ENCODE measurements around the gene MYD88.

Gene MYD88

DNA sequence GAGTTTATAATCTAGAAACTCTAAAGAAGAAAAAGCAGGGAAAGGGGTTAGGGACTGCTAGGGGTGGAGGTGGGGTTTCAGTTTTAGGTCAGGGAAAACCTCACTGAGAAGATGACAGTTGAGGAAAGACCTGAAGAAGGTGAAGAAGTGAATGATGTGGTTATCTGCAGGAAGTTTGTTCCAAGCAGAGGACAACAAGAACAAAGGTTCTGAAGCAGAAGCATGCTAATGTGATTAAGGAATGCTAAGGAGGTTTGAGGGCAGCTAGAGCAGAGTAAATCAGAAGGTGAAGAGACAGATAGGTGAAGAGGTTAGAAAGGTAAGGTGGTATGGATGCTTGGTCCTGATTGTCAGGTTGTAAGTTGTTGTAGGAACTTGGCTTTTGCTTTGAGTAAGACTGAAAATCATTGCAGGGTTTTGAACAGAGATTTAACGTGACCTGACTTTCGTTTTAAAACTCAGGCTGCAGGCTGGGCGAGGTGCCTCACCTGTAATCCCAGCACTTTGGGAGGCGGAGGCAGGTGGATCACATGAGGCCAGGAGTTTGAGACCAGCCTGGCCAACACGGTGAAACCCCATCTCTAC, 35.5 kb downstream of the MYD88 start:
- Histone ChIP-seq H3K4me1 (no peaks in the 10 kb centered on the region), H3K36me3 (no peaks in the 10 kb centered on the region), H3K4me3 (ENCODE audit: low read depth, low read length) (no peak overlapping the region), H3K9me3 (no peaks in the 10 kb centered on the region), H3K27me3 (no peaks in the 10 kb centered on the region)
- TF ChIP-seq, protein P1, sequence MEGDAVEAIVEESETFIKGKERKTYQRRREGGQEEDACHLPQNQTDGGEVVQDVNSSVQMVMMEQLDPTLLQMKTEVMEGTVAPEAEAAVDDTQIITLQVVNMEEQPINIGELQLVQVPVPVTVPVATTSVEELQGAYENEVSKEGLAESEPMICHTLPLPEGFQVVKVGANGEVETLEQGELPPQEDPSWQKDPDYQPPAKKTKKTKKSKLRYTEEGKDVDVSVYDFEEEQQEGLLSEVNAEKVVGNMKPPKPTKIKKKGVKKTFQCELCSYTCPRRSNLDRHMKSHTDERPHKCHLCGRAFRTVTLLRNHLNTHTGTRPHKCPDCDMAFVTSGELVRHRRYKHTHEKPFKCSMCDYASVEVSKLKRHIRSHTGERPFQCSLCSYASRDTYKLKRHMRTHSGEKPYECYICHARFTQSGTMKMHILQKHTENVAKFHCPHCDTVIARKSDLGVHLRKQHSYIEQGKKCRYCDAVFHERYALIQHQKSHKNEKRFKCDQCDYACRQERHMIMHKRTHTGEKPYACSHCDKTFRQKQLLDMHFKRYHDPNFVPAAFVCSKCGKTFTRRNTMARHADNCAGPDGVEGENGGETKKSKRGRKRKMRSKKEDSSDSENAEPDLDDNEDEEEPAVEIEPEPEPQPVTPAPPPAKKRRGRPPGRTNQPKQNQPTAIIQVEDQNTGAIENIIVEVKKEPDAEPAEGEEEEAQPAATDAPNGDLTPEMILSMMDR (IDR thresholded peaks at IDR 0.05; ENCODE audit: low read depth, low read length) = no peak
- no peak for DNase-seq

DNA sequence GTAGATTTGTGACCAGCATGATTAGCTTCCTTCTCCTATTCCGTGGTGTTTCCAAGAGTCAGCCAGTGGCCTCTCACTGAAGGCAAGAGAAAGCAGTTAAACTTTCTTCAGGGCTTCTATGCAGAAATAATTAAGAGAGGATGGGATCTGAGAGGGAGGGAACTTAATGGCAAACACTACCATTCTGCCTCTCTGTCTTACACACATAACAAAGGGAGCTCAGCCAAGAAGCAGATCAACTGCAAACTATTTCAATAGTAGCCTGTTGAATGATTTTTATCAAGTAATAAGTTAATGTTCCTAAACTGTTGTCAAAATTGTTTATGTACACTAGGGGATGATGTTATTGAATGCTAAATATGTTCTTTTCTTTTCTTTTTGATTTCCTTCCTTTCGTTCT, 38.7 kb downstream of the MYD88 start:
- TF ChIP-seq, protein P1 (IDR thresholded peaks at IDR 0.05; ENCODE audit: low read depth, low read length) = no peak
- DNase-seq = no peak
- H3K36me3 ChIP-seq = no peaks in the 10 kb centered on the region
- H3K4me1 ChIP-seq = no peaks in the 10 kb centered on the region
- H3K27me3 ChIP-seq = no peaks in the 10 kb centered on the region
- H3K9me3 ChIP-seq = no peaks in the 10 kb centered on the region
- no peak overlapping the region for H3K4me3 ChIP-seq (ENCODE audit: low read depth, low read length)

- Histone ChIP-seq H3K4me3 (ENCODE audit: low read depth, low read length) (no peak overlapping the region), H3K27me3 (no peaks in the 10 kb centered on the region), H3K4me1 (no peaks in the 10 kb centered on the region), H3K9me3 (no peaks in the 10 kb centered on the region), H3K36me3 (no peaks in the 10 kb centered on the region)
- DNase-seq = no peak
- TF ChIP-seq, protein P1 (IDR thresholded peaks at IDR 0.05; ENCODE audit: low read depth, low read length) = no peak
Measured at GRCh38 chr3:38186781-38187180, 48.3 kb downstream of the MYD88 start.

- no peak for DNase-seq
- H3K36me3 ChIP-seq = no peaks in the 10 kb centered on the region
- TF ChIP-seq, protein P1 (IDR thresholded peaks at IDR 0.05; ENCODE audit: low read depth, low read length) = no peak
Measured at GRCh38 chr3:38190481-38190881, 52.0 kb downstream of the MYD88 start.

More at GRCh38 chr3:38190481-38190881, 52.0 kb downstream of the MYD88 start:
- H3K9me3 ChIP-seq = no peaks in the 10 kb centered on the region
- H3K4me3 ChIP-seq (ENCODE audit: low read depth, low read length) = no peak overlapping the region
- no peaks in the 10 kb centered on the region for H3K4me1 ChIP-seq
- no peaks in the 10 kb centered on the region for H3K27me3 ChIP-seq

All from BE2C (cell line).